H1 (cell line): ENCODE data around the gene NR4A1. TPM values are rescaled to one million over a fixed set of nuclear protein-coding genes. Genes with fewer than 3 reads are reported as not detected.

Source experiments
- CTCF ChIA-PET: fragments of 300-600 bp; sonication (Branson Sonifier 250); formaldehyde crosslinking; loops from one replicate; lab custom pipeline; 2021; ENCODE audit not compliant: partially characterized antibody; lab: Charles Lee
- POLR2A ChIA-PET: fragments of 300-600 bp; sonication (Branson Sonifier 250); formaldehyde crosslinking; loops from one replicate; lab custom pipeline; 2021; ENCODE audit warnings: inconsistent platforms; ENCODE audit not compliant: partially characterized antibody; lab: Charles Lee
- DNase-seq, 2 experiments: peaks; one replicate each; pipeline versions ENCODE4 v3.0.0 to v3.0.0-alpha.2; 2010 to 2022; ENCODE audit warnings: low spot score in 2 of 2, low read depth in 1 of 2, mixed read lengths in 1 of 2
- FAIRE-seq: peaks from 2 replicates; lab custom pipeline; 2011; peaks lifted over from hg19 to GRCh38; lab: Jason Lieb, UNC
- H2AFZ ChIP-seq: 2 replicates; pipeline ENCODE4 v1.8.1; 2012; ENCODE audit warnings: low read length, inconsistent platforms
- H2AK5ac ChIP-seq: 2 replicates; pipeline ENCODE4 v1.6.1; 2013; ENCODE audit warnings: low read depth, low read length
- H2BK120ac ChIP-seq: replicated peaks from 2 replicates; pipeline ENCODE3; 2013; ENCODE audit warnings: low read depth, low read length, inconsistent platforms
- H2BK12ac ChIP-seq: 2 replicates; pipeline ENCODE4 v1.6.1; 2013; ENCODE audit warnings: low read depth, low read length
- H2BK15ac ChIP-seq: 2 replicates; pipeline ENCODE4 v1.6.1; 2013; ENCODE audit warnings: low read length
- H2BK20ac ChIP-seq: 2 replicates; pipeline ENCODE4 v1.6.1; 2013; ENCODE audit warnings: low read length
- H2BK5ac ChIP-seq: 2 replicates; pipeline ENCODE4 v1.6.1; 2013; ENCODE audit warnings: low read depth, low read length
- H3K14ac ChIP-seq: 2 replicates; pipeline ENCODE4 v1.6.1; 2013; ENCODE audit warnings: inconsistent platforms; ENCODE audit not compliant: insufficient read length
- H3K18ac ChIP-seq: 2 replicates; pipeline ENCODE4 v1.6.1; 2013; ENCODE audit warnings: low read length; ENCODE audit errors: extremely low read depth
- H3K23ac ChIP-seq: 2 replicates; pipeline ENCODE4 v1.6.1; 2013; ENCODE audit warnings: inconsistent platforms; ENCODE audit not compliant: insufficient read length
- H3K23me2 ChIP-seq: 2 replicates; pipeline ENCODE4 v1.6.1; 2013; ENCODE audit warnings: low read depth, low read length
- H3K27ac ChIP-seq: 2 replicates; pipeline ENCODE4 v1.6.1; 2011; ENCODE audit warnings: low read depth, low read length, inconsistent platforms
- H3K27me3 ChIP-seq, 4 experiments: replicated peaks in 1 of 4; 1 replicate in 1 of 4; 2 replicates in 3 of 4; pipeline versions ENCODE4 v1.6.1 to v1.8.1; 2011 to 2013; ENCODE audit warnings: low read length in 3 of 4, mild to moderate bottlenecking in 3 of 4, inconsistent platforms in 2 of 4, mixed read lengths in 2 of 4, moderate library complexity in 1 of 4; ENCODE audit not compliant: control insufficient read depth in 3 of 4, insufficient read depth in 3 of 4; ENCODE audit errors: extremely low read depth in 1 of 4
- H3K36me3 ChIP-seq, 4 experiments: 2 replicates each; pipeline versions ENCODE4 v1.6.1 to v1.8.1; 2011 to 2013; ENCODE audit warnings: mild to moderate bottlenecking in 4 of 4, low read length in 3 of 4, moderate library complexity in 2 of 4, control low read depth in 1 of 4, inconsistent platforms in 1 of 4; ENCODE audit not compliant: insufficient read depth in 4 of 4, control insufficient read depth in 2 of 4
- H3K4ac ChIP-seq: replicated peaks from 2 replicates; pipeline ENCODE3; 2013; ENCODE audit warnings: low read length, low read depth, mixed read lengths, inconsistent platforms; ENCODE audit not compliant: insufficient read length
- H3K4me1 ChIP-seq, 4 experiments: replicated peaks in 1 of 4; 1 replicate in 1 of 4; 2 replicates in 3 of 4; pipeline versions ENCODE4 v1.6.1 to v1.8.1; 2011 to 2013; ENCODE audit warnings: low read length in 3 of 4, inconsistent platforms in 2 of 4, mixed read lengths in 1 of 4; ENCODE audit not compliant: insufficient read depth in 4 of 4, control insufficient read depth in 3 of 4
- H3K4me2 ChIP-seq, 2 experiments: 2 replicates each; pipeline versions ENCODE4 v1.6.1 to v1.8.1; 2011 to 2013; ENCODE audit warnings: low read depth in 2 of 2, low read length in 2 of 2, control low read depth in 1 of 2, inconsistent platforms in 1 of 2, mild to moderate bottlenecking in 1 of 2; ENCODE audit not compliant: insufficient read depth in 1 of 2
- H3K4me3 ChIP-seq, 4 experiments: fragments of 200-600, 300-600 bp in 1 of 4; sonication (generic), shearing (Covaris generic), sonication (Bioruptor Twin) in 1 of 4; 2 replicates each; pipeline versions ENCODE4 v1.5.1 to v1.8.1; 2011 to 2016; ENCODE audit warnings: low read length in 4 of 4, low read depth in 3 of 4, control low read depth in 2 of 4, inconsistent platforms in 2 of 4, mild to moderate bottlenecking in 2 of 4, mixed read lengths in 1 of 4, moderate library complexity in 1 of 4; ENCODE audit not compliant: insufficient read depth in 2 of 4; ENCODE audit errors: extremely low read depth in 1 of 4
- H3K56ac ChIP-seq: replicated peaks from 2 replicates; pipeline ENCODE3; 2013; ENCODE audit warnings: low read depth, mild to moderate bottlenecking, mixed read lengths, low read length, inconsistent platforms; ENCODE audit not compliant: insufficient read length
- H3K79me1 ChIP-seq: 2 replicates; pipeline ENCODE4 v1.6.1; 2013; ENCODE audit warnings: low read depth, low read length, control low read depth
- H3K79me2 ChIP-seq, 2 experiments: 2 replicates each; pipeline versions ENCODE4 v1.6.1 to v1.8.1; 2012 to 2013; ENCODE audit warnings: low read length in 2 of 2, mild to moderate bottlenecking in 2 of 2, inconsistent platforms in 1 of 2; ENCODE audit not compliant: insufficient read depth in 2 of 2, control insufficient read depth in 1 of 2
- H3K9ac ChIP-seq, 4 experiments: replicated peaks in 1 of 4; 1 replicate in 1 of 4; 2 replicates in 3 of 4; pipeline versions ENCODE4 v1.6.1 to v1.8.1; 2011 to 2013; ENCODE audit warnings: low read depth in 3 of 4, low read length in 3 of 4, control low read depth in 2 of 4, mild to moderate bottlenecking in 2 of 4, moderate library complexity in 2 of 4, inconsistent platforms in 1 of 4; ENCODE audit errors: extremely low read depth in 1 of 4
- H3K9me3 ChIP-seq, 2 experiments: 2 replicates each; pipeline versions ENCODE4 v1.6.1 to v1.8.1; 2012 to 2013; ENCODE audit warnings: mild to moderate bottlenecking in 2 of 2, moderate library complexity in 2 of 2, control low read depth in 1 of 2, inconsistent platforms in 1 of 2, low read depth in 1 of 2, low read length in 1 of 2, mixed read lengths in 1 of 2; ENCODE audit not compliant: insufficient read depth in 2 of 2
- H4K20me1 ChIP-seq, 2 experiments: replicated peaks in 1 of 2; 2 replicates each; pipeline versions ENCODE3 to v1.8.1; 2011 to 2013; ENCODE audit warnings: inconsistent platforms in 2 of 2, low read length in 2 of 2, mild to moderate bottlenecking in 1 of 2; ENCODE audit not compliant: insufficient read depth in 2 of 2, control insufficient read depth in 1 of 2
- H4K5ac ChIP-seq: 2 replicates; pipeline ENCODE4 v1.6.1; 2013; ENCODE audit warnings: low read length, low read depth, mixed read lengths, inconsistent platforms; ENCODE audit not compliant: insufficient read length
- H4K8ac ChIP-seq: 2 replicates; pipeline ENCODE4 v1.8.0; 2013; ENCODE audit warnings: mild to moderate bottlenecking, moderate library complexity, low read length, inconsistent platforms; ENCODE audit not compliant: insufficient read depth; ENCODE audit errors: extremely low read depth
- H4K91ac ChIP-seq: replicated peaks from 2 replicates; pipeline ENCODE3; 2013; ENCODE audit warnings: low read length, mixed read lengths, inconsistent platforms; ENCODE audit not compliant: insufficient read length
- BRCA1 ChIP-seq: IDR thresholded peaks from 2 replicates; pipeline ENCODE4 v1.6.1; 2012; ENCODE audit warnings: low read depth, low read length, improper control_type of control experiment
- CTCF ChIP-seq, 3 experiments: IDR thresholded peaks; 1 replicate in 2 of 3; 2 replicates in 1 of 3; pipeline versions ENCODE4 v1.5.1 to v1.6.1; 2011; ENCODE audit warnings: low read length in 3 of 3, mild to moderate bottlenecking in 3 of 3, inconsistent platforms in 2 of 3, low read depth in 1 of 3, moderate library complexity in 1 of 3; ENCODE audit not compliant: insufficient read depth in 1 of 3; ENCODE audit errors: control extremely low read depth in 1 of 3
- EGR1 ChIP-seq: IDR thresholded peaks from 2 replicates; pipeline ENCODE4 v1.6.1; 2011; ENCODE audit warnings: low read depth, low read length, borderline replicate concordance
- GTF2F1 ChIP-seq: IDR thresholded peaks from 2 replicates; pipeline ENCODE4 v1.6.1; 2012; ENCODE audit warnings: low read depth, low read length, improper control_type of control experiment, borderline replicate concordance
- KDM1A ChIP-seq: fragments of 200-600, 300-600 bp; sonication (generic); IDR thresholded peaks from 2 replicates; pipeline ENCODE4 v1.7.1; 2016; ENCODE audit warnings: mild to moderate bottlenecking, low read length, borderline replicate concordance
- NRF1 ChIP-seq: IDR thresholded peaks from 2 replicates; pipeline ENCODE4 v1.6.1; 2011; ENCODE audit warnings: mild to moderate bottlenecking, low read depth, low read length, improper control_type of control experiment
- TAF1 ChIP-seq: IDR thresholded peaks from 2 replicates; pipeline ENCODE4 v1.6.1; 2011; ENCODE audit warnings: mild to moderate bottlenecking, low read depth, low read length
- TBP ChIP-seq: IDR thresholded peaks from 2 replicates; pipeline ENCODE4 v1.6.1; 2011; ENCODE audit warnings: low read depth, low read length, improper control_type of control experiment
- USF2 ChIP-seq: IDR thresholded peaks from 2 replicates; pipeline ENCODE4 v1.6.1; 2011; ENCODE audit warnings: low read length, improper control_type of control experiment
- WGBS, 2 experiments: shearing (Covaris generic) in 1 of 2; methylation state at CpG; one replicate each; pipeline versions ENCODE4 v1.1.6 to v1.1.7; 2013 to 2015; ENCODE audit warnings: low lambda C conversion rate in 2 of 2, mixed read lengths in 2 of 2, inconsistent platforms in 1 of 2, low coverage in 1 of 2, missing lambda C conversion rate in 1 of 2; ENCODE audit not compliant: insufficient replicate concordance in 2 of 2, insufficient coverage in 1 of 2, insufficient read length in 1 of 2; ENCODE audit errors: extremely low coverage in 1 of 2, missing lambda C conversion rate in 1 of 2; 5-methylcytosine and 5-hydroxymethylcytosine counted together
- polyA plus RNA-seq, 7 experiments: library from polyadenylated mRNA; depleted of rRNA in 3 of 7; stranded (reverse) in 5 of 7; unstranded in 2 of 7; fragments of >200 nt in 5 of 7; fragments of 200-250 nt in 2 of 7; gene quantifications; 1 replicate in 5 of 7; 2 replicates in 1 of 7; 4 replicates in 1 of 7; pipeline versions ENCODE4 v1.2.1 to v1.2.3, GENCODE V29; 2011 to 2013; ENCODE audit warnings: missing spikeins in 2 of 7, mixed read lengths in 2 of 7
- total RNA-seq: library from RNA; stranded (reverse); fragmentation: NEBNext Ultra II Directional; extraction: Animal tissue kit (Norgen Biotek cat#: 25700); gene quantifications from 2 replicates; pipeline ENCODE4 v1.2.1, GENCODE V29; 2021

Gene NR4A1
- total and polyA plus RNA-seq, 2 of the 8 experiments (the other 6 are each of a cell fraction or from before 2014, with no cell fraction given): 18.7 to 23.3 TPM

- FAIRE-seq: no peak
- no peak overlapping the region for H3K23ac ChIP-seq
- TF ChIP-seq GTF2F1: no peak
- TF ChIP-seq BRCA1: no peak
- peak in 1 of 3 experiments; percentile 2; a peak in 1 of 4 replicates for TF ChIP-seq CTCF (IDR thresholded peaks at IDR 0.05; ENCODE audit: control extremely low read depth in 1 of 3, insufficient read depth in 1 of 3, low read depth in 1 of 3, low read length in 3 of 3)
- TF ChIP-seq TAF1: no peak
- no peak for TF ChIP-seq KDM1A
- TF ChIP-seq NRF1: no peak
- TF ChIP-seq EGR1: no peak
- no peak for TF ChIP-seq USF2
- no peak for TF ChIP-seq TBP
Measured at GRCh38 chr12:52041695-52042123, 9.5 kb upstream of the NR4A1 start.

More at GRCh38 chr12:52041695-52042123, 9.5 kb upstream of the NR4A1 start:
- Histone ChIP-seq H2AK5ac (no peak overlapping the region), H4K8ac (no peak overlapping the region), H2BK120ac (no peak overlapping the region), H3K36me3 (no peaks in the 10 kb centered on the region; a peak in 2 of 8 replicates), H3K4me2 (no peak overlapping the region), H2BK20ac (no peak overlapping the region), H4K91ac (no peak overlapping the region), H3K9me3 (no peaks in the 10 kb centered on the region), H4K20me1 (peaks cover 4 to 15% of the 10 kb centered on the region in 2 experiments), H3K27ac (no peak overlapping the region), H3K27me3 (no peaks in the 10 kb centered on the region; a peak in 3 of 7 replicates), H4K5ac (no peak overlapping the region), H2BK12ac (no peak overlapping the region), H2BK15ac (no peak overlapping the region), H3K79me2 (peaks cover 0 to 24% of the 10 kb centered on the region in 2 experiments; a peak in 2 of 4 replicates), H3K79me1 (peaks cover 4% of the 10 kb centered on the region), H3K18ac (no peak overlapping the region), H3K4me3 (no peak overlapping the region), H3K14ac (no peak overlapping the region), H2AFZ (no peak overlapping the region), H2BK5ac (no peak overlapping the region), H3K4ac (no peak overlapping the region), H3K9ac (no peak overlapping the region), H3K23me2 (peaks cover 2% of the 10 kb centered on the region; the same call in 1 of the 2 replicates), H3K56ac (no peak overlapping the region), H3K4me1 (peaks cover 0 to 3% (median 0%) of the 10 kb centered on the region in 4 experiments; a peak in 2 of 7 replicates)
- ChIA-PET POLR2A (interaction anchor here (1.3 to 6.6 kb wide), 6 partner anchors 11 to 46 kb away, joined by 3 to 56 read pairs (median 6); partner anchors contain the start of gene ATG101), CTCF (interaction anchor here (1.0 to 15.8 kb wide), 9 partner anchors 9 to 168 kb away, joined by 3 to 294 read pairs (median 7); partner anchors contain the start of genes ATG101, NR4A1 and SMIM41)
- WGBS, 2 experiments: 63% methylated on average over 4 of the region's 6 CpGs; no CpG with 5 or more reads in 1 of the 2 experiments
- no peak for DNase-seq
